HepG2 (cell line): ENCODE results near the gene SMARCD1. TPM values are rescaled to one million over a fixed set of nuclear protein-coding genes. Genes with fewer than 3 reads are reported as not detected.

Experiments
- MYC ChIP-seq: sonication (generic); formaldehyde crosslinking; IDR thresholded peaks from 2 replicates; pipeline ENCODE4 v1.9.0; 2021; ENCODE audit warnings: missing genetic modification reagents, borderline replicate concordance
- NFE2L1 ChIP-seq: sonication (generic); formaldehyde crosslinking; IDR thresholded peaks from 2 replicates; pipeline ENCODE4 v1.4.0; 2020; ENCODE audit warnings: missing genetic modification reagents, mild to moderate bottlenecking, borderline replicate concordance
- RARA ChIP-seq: IDR thresholded peaks from 2 replicates; pipeline ENCODE4 v1.6.1; 2016; ENCODE audit warnings: missing genetic modification reagents, missing compliant biosample characterization
- SIN3A ChIP-seq: IDR thresholded peaks from 2 replicates; pipeline ENCODE4 v1.6.1; 2011; ENCODE audit warnings: low read depth, mild to moderate bottlenecking, control low read depth, low read length, borderline replicate concordance
- TEAD2 ChIP-seq: sonication (generic); formaldehyde crosslinking; IDR thresholded peaks from 2 replicates; pipeline ENCODE4 v1.9.0; 2021; ENCODE audit warnings: missing genetic modification reagents
- WIZ ChIP-seq: sonication (generic); formaldehyde crosslinking; IDR thresholded peaks from 2 replicates; pipeline ENCODE4 v1.5.1; 2020; ENCODE audit warnings: mild to moderate bottlenecking, missing genetic modification reagents
- ZBTB42 ChIP-seq: sonication (generic); formaldehyde crosslinking; IDR thresholded peaks from 2 replicates; pipeline ENCODE4 v1.5.0; 2020; ENCODE audit warnings: mild to moderate bottlenecking, missing genetic modification reagents
- ZNF280D ChIP-seq: sonication (generic); formaldehyde crosslinking; IDR thresholded peaks from 2 replicates; pipeline ENCODE4 v1.5.1; 2020; ENCODE audit warnings: mild to moderate bottlenecking, missing genetic modification reagents
- ZNF335 ChIP-seq: sonication (generic); formaldehyde crosslinking; IDR thresholded peaks from 2 replicates; pipeline ENCODE4 v1.4.0; 2020; ENCODE audit warnings: missing genetic modification reagents
- ZSCAN9 ChIP-seq: IDR thresholded peaks from 2 replicates; pipeline ENCODE4 v1.6.1; 2016; ENCODE audit warnings: borderline replicate concordance
- polyA plus RNA-seq, 8 experiments: library from polyadenylated mRNA; depleted of rRNA in 3 of 8; stranded (reverse) in 7 of 8; unstranded in 1 of 8; fragments of >200 nt; fragmentation: Illumina TruSeq in 4 of 8; extraction: Trizol in 4 of 8; gene quantifications; 2 replicates each; pipeline versions ENCODE4 v1.2.1 to v1.2.3, GENCODE V29; 2011 to 2016; ENCODE audit warnings: low read depth in 4 of 8, missing spikeins in 1 of 8, mixed read lengths in 1 of 8; ENCODE audit not compliant: insufficient read depth in 1 of 8
- total RNA-seq, 5 experiments: library from RNA; depleted of rRNA; stranded (reverse); fragments of >200 nt; fragmentation: Illumina TruSeq; extraction: Trizol; gene quantifications; 2 replicates each; pipeline ENCODE4 v1.2.3, GENCODE V29; 2016; ENCODE audit warnings: low read depth in 1 of 5
- TF ChIP-seq, protein P1 (sequence below): sonication (generic); formaldehyde crosslinking; IDR thresholded peaks from 2 replicates; pipeline ENCODE4 v1.5.0; 2020; ENCODE audit warnings: mild to moderate bottlenecking, missing genetic modification reagents, moderate library complexity
- TF ChIP-seq, protein P2 (sequence below): sonication (generic); formaldehyde crosslinking; IDR thresholded peaks from 2 replicates; pipeline ENCODE4 v1.9.0; 2021; ENCODE audit warnings: missing genetic modification reagents, borderline replicate concordance
- TF ChIP-seq, protein P3 (sequence below): sonication (generic); formaldehyde crosslinking; IDR thresholded peaks from 2 replicates; pipeline ENCODE4 v1.4.0; 2020; ENCODE audit warnings: missing genetic modification reagents
- TF ChIP-seq, protein P4 (sequence below): IDR thresholded peaks from 2 replicates; pipeline ENCODE4 v1.6.1; 2012; ENCODE audit warnings: low read depth, low read length, improper control_type of control experiment
- TF ChIP-seq, protein P5 (sequence below): sonication (generic); formaldehyde crosslinking; IDR thresholded peaks from 2 replicates; pipeline ENCODE4 v1.4.0; 2020; ENCODE audit warnings: missing genetic modification reagents
- TF ChIP-seq, protein P6 (sequence below): sonication (generic); formaldehyde crosslinking; IDR thresholded peaks from 2 replicates; pipeline ENCODE4 v1.9.0; 2022; ENCODE audit warnings: missing genetic modification reagents, mild to moderate bottlenecking, borderline replicate concordance

The SMARCD1 gene
- total and polyA plus RNA-seq, 2 of the 13 experiments (the other 11 are each of a cell fraction or from before 2014, with no cell fraction given) = 51.7 to 54.6 TPM

DNA sequence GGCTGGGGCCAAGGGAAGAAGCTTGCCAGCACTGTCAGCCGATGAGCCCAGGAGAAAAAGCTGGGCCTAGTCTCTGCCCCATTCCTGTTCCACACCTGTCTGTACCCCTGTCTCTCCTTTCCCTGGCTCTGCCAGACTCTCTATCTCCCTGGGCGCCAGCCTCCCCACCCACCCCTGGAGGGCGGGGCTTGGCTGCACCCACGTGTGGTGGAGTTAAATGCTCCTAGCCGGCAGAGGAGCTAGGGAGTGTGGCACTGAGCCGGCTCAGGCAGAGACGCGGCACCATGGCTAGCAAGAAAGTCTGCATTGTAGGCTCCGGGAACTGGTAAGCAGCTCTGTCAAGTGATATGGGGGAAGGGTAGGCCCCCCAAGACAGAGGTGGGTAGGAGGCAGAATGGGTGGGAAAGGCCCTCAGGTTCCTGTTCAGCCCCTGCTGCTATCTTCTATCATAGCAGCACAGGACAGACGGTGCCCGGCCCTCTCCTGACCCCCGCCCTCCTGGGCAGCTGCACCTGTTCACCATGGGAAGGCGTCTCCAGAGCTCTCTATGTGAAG lies 18.7 kb downstream of the SMARCD1 start, which contains the start of gene GPD1 (continued):
- TF ChIP-seq, protein P1, sequence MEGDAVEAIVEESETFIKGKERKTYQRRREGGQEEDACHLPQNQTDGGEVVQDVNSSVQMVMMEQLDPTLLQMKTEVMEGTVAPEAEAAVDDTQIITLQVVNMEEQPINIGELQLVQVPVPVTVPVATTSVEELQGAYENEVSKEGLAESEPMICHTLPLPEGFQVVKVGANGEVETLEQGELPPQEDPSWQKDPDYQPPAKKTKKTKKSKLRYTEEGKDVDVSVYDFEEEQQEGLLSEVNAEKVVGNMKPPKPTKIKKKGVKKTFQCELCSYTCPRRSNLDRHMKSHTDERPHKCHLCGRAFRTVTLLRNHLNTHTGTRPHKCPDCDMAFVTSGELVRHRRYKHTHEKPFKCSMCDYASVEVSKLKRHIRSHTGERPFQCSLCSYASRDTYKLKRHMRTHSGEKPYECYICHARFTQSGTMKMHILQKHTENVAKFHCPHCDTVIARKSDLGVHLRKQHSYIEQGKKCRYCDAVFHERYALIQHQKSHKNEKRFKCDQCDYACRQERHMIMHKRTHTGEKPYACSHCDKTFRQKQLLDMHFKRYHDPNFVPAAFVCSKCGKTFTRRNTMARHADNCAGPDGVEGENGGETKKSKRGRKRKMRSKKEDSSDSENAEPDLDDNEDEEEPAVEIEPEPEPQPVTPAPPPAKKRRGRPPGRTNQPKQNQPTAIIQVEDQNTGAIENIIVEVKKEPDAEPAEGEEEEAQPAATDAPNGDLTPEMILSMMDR (CRISPR knock-in tag) = peak; percentile 11; the same call in 1 of the 2 replicates
- TF ChIP-seq ZSCAN9 (no peak), RARA (CRISPR knock-in tag) (no peak), MYC (CRISPR knock-in tag) (peak; percentile 78; the same call in 1 of the 2 replicates), NFE2L1 (CRISPR knock-in tag) (no peak), WIZ (no peak), ZNF335 (CRISPR knock-in tag) (no peak), ZBTB42 (CRISPR knock-in tag) (no peak), TEAD2 (no peak), SIN3A (peak; percentile 86; the same call in 1 of the 2 replicates), ZNF280D (CRISPR knock-in tag) (0 out of 2 replicates have a peak, but pooled peaks have one; percentile 29)
- TF ChIP-seq, protein P2, sequence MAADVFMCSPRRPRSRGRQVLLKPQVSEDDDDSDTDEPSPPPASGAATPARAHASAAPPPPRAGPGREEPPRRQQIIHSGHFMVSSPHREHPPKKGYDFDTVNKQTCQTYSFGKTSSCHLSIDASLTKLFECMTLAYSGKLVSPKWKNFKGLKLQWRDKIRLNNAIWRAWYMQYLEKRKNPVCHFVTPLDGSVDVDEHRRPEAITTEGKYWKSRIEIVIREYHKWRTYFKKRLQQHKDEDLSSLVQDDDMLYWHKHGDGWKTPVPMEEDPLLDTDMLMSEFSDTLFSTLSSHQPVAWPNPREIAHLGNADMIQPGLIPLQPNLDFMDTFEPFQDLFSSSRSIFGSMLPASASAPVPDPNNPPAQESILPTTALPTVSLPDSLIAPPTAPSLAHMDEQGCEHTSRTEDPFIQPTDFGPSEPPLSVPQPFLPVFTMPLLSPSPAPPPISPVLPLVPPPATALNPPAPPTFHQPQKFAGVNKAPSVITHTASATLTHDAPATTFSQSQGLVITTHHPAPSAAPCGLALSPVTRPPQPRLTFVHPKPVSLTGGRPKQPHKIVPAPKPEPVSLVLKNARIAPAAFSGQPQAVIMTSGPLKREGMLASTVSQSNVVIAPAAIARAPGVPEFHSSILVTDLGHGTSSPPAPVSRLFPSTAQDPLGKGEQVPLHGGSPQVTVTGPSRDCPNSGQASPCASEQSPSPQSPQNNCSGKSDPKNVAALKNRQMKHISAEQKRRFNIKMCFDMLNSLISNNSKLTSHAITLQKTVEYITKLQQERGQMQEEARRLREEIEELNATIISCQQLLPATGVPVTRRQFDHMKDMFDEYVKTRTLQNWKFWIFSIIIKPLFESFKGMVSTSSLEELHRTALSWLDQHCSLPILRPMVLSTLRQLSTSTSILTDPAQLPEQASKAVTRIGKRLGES = no peak
- TF ChIP-seq, protein P3, sequence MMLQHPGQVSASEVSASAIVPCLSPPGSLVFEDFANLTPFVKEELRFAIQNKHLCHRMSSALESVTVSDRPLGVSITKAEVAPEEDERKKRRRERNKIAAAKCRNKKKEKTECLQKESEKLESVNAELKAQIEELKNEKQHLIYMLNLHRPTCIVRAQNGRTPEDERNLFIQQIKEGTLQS (CRISPR knock-in tag) = no peak
- TF ChIP-seq, protein P4, sequence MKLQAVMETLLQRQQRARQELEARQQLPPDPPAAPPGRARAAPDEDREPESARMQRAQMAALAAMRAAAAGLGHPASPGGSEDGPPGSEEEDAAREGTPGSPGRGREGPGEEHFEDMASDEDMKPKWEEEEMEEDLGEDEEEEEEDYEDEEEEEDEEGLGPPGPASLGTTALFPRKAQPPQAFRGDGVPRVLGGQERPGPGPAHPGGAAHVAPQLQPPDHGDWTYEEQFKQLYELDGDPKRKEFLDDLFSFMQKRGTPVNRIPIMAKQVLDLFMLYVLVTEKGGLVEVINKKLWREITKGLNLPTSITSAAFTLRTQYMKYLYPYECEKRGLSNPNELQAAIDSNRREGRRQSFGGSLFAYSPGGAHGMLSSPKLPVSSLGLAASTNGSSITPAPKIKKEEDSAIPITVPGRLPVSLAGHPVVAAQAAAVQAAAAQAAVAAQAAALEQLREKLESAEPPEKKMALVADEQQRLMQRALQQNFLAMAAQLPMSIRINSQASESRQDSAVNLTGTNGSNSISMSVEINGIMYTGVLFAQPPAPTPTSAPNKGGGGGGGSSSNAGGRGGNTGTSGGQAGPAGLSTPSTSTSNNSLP = no peak
- TF ChIP-seq, protein P5, sequence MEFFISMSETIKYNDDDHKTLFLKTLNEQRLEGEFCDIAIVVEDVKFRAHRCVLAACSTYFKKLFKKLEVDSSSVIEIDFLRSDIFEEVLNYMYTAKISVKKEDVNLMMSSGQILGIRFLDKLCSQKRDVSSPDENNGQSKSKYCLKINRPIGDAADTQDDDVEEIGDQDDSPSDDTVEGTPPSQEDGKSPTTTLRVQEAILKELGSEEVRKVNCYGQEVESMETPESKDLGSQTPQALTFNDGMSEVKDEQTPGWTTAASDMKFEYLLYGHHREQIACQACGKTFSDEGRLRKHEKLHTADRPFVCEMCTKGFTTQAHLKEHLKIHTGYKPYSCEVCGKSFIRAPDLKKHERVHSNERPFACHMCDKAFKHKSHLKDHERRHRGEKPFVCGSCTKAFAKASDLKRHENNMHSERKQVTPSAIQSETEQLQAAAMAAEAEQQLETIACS (CRISPR knock-in tag) = no peak
- TF ChIP-seq, protein P6, sequence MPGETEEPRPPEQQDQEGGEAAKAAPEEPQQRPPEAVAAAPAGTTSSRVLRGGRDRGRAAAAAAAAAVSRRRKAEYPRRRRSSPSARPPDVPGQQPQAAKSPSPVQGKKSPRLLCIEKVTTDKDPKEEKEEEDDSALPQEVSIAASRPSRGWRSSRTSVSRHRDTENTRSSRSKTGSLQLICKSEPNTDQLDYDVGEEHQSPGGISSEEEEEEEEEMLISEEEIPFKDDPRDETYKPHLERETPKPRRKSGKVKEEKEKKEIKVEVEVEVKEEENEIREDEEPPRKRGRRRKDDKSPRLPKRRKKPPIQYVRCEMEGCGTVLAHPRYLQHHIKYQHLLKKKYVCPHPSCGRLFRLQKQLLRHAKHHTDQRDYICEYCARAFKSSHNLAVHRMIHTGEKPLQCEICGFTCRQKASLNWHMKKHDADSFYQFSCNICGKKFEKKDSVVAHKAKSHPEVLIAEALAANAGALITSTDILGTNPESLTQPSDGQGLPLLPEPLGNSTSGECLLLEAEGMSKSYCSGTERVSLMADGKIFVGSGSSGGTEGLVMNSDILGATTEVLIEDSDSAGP (CRISPR knock-in tag) = peak; percentile 59; the same call in 1 of the 2 replicates
